SK-N-SH treated with all-trans-retinoic acid at 6 μM for 48 hours (cell line): ENCODE data around the gene RBM38.
"Not testable (repeated sequence)": the region's sequence is repeated elsewhere in the genome, so short reads cannot be mapped to it uniquely, and the experiment has no call there.

Experiments used
- BACH2 ChIP-seq: fragments of 250-450 bp; sonication (Bioruptor Pico); IDR thresholded peaks from 2 replicates; pipeline ENCODE4 v1.9.0; 2021; ENCODE audit warnings: mild to moderate bottlenecking, borderline replicate concordance
- RARB ChIP-seq: fragments of 250-450 bp; sonication (Bioruptor Pico); IDR thresholded peaks from 2 replicates; pipeline ENCODE4 v1.8.0; 2021; ENCODE audit warnings: mild to moderate bottlenecking, moderate library complexity
- ZFP3 ChIP-seq: fragments of 250-450 bp; sonication (Bioruptor Pico); IDR thresholded peaks from 2 replicates; pipeline ENCODE4 v1.5.0; 2020; ENCODE audit warnings: mild to moderate bottlenecking, moderate library complexity
- ZNF70 ChIP-seq: fragments of 450-650 bp; formaldehyde crosslinking; IDR thresholded peaks from 2 replicates; pipeline ENCODE4 v1.5.0; 2020; ENCODE audit warnings: mild to moderate bottlenecking, moderate library complexity

DNA sequence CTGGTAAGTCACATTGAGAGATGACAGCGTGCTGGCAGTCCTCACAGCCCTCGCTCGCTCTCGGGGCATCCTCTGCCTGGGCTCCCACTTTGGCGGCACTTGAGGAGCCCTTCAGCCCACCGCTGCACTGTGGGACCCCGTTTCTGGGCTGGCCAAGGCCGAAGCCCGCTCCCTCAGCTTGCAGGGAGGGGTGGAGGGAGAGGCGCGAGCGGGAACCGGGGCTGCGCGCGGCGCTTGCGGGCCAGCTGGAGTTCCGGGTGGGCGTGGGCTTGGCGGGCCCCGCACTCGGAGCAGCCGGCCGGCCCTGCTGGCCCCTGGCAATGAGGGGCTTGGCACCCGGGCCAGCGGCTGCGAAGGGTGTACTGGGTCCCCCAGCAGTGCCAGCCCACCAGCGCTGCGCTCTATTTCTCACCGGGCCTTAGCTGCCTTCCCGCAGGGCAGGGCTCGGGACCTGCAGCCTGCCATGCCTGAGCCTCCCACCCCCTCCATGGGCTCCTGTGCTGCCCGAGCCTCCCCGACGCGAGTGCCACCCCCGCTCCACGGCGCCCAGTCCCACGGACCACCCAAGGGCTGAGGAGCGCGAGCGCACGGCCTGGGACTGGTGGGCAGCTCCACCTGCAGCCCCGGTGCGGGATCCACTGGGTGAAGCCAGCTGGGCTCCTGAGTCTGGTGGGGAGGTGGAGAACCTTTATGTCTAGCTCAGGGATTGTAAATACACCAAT lies 42.8 kb upstream of the RBM38 start:
- not testable (repeated sequence) for TF ChIP-seq ZFP3, ZNF70, BACH2, RARB (CRISPR knock-in tag)
